ENCODE results near the gene SOX8. TPM values are rescaled to one million over a fixed set of nuclear protein-coding genes. Genes with fewer than 3 reads are reported as not detected.
"Not testable (repeated sequence)": the region's sequence is repeated elsewhere in the genome, so short reads cannot be mapped to it uniquely, and the experiment has no call there.

The SOX8 gene
- total RNA-seq, 5 donors from 2014 or later (not counting 1 experiment from before 2014, with no cell fraction given): 4.7 to 5.9 (median 5.1) TPM

- CTCF ChIA-PET; POLR2A ChIA-PET; H3K27me3 Mint-ChIP-seq; H3K9me3 ChIP-seq; H3K4me3 Mint-ChIP-seq; H3K4me1 ChIP-seq (ENCODE audit: control insufficient read depth in 1 of 2, extremely low read depth in 1 of 2, insufficient read depth in 2 of 2, low read length in 2 of 2); H3K4me3 ChIP-seq (ENCODE audit: control insufficient read depth in 1 of 2, extremely low read depth in 1 of 2, low read length in 1 of 2); DNase-seq; H3K27ac Mint-ChIP-seq; ATAC-seq (replicated peaks in 1 of 4); H3K9me3 Mint-ChIP-seq; H3K27ac ChIP-seq (ENCODE audit: low read length); H3K27me3 ChIP-seq (replicated peaks in 1 of 2; ENCODE audit: control insufficient read depth in 2 of 2, extremely low read depth in 1 of 2, insufficient read depth in 2 of 2, low read length in 1 of 2): not testable (repeated sequence)
- Mint-ChIP-seq H3K36me3 (peaks cover 36% of the 10 kb centered on the region), H3K4me1 (peaks cover 5 to 12% (median 10%) of the 10 kb centered on the region in 3 donors)
- 89% methylated on average over 26 of the region's 27 CpGs for WGBS (ENCODE audit: insufficient coverage)
- peaks cover 8 to 36% of the 10 kb centered on the region in 2 donors for H3K36me3 ChIP-seq (ENCODE audit: control insufficient read depth in 2 of 2, extremely low read depth in 1 of 2, insufficient read depth in 1 of 2, low read length in 1 of 2)
Measured at GRCh38 chr16:950733-951573, 30.6 kb upstream of the SOX8 start.

GRCh38 chr16:951660-952301 is 29.8 kb upstream of the SOX8 start:
- H3K4me3 ChIP-seq (ENCODE audit: control insufficient read depth in 1 of 2, extremely low read depth in 1 of 2, low read length in 1 of 2): no peak overlapping the region
- H3K27ac ChIP-seq (ENCODE audit: low read length): no peak overlapping the region
- no peak for DNase-seq
- H3K27me3 Mint-ChIP-seq: no peaks in the 10 kb centered on the region
- H3K4me3 Mint-ChIP-seq: no peak overlapping the region
- H3K4me1 ChIP-seq (ENCODE audit: control insufficient read depth in 1 of 2, extremely low read depth in 1 of 2, insufficient read depth in 2 of 2, low read length in 2 of 2): peaks cover 0 to 3% of the 10 kb centered on the region in 2 experiments
- H3K36me3 ChIP-seq (ENCODE audit: control insufficient read depth in 2 of 2, extremely low read depth in 1 of 2, insufficient read depth in 1 of 2, low read length in 1 of 2): peaks cover 8 to 28% of the 10 kb centered on the region in 2 donors
- ATAC-seq (replicated peaks in 1 of 4): no peak
- ChIA-PET CTCF (no interaction called here), POLR2A (no interaction called here)
- H3K9me3 Mint-ChIP-seq: no peaks in the 10 kb centered on the region
- WGBS (ENCODE audit: insufficient coverage): 88% methylated on average over 17 of the region's 22 CpGs
- peaks cover 5 to 12% (median 10%) of the 10 kb centered on the region in 3 donors for H3K4me1 Mint-ChIP-seq
- no peaks in the 10 kb centered on the region for H3K27me3 ChIP-seq (replicated peaks in 1 of 2; ENCODE audit: control insufficient read depth in 2 of 2, extremely low read depth in 1 of 2, insufficient read depth in 2 of 2, low read length in 1 of 2)
- peaks cover 32% of the 10 kb centered on the region for H3K36me3 Mint-ChIP-seq
- no peak overlapping the region for H3K27ac Mint-ChIP-seq
- H3K9me3 ChIP-seq: no peaks in the 10 kb centered on the region

GRCh38 chr16:952321-952720 is 29.2 kb upstream of the SOX8 start:
- peaks cover 0 to 3% of the 10 kb centered on the region in 2 experiments for H3K4me1 ChIP-seq (ENCODE audit: control insufficient read depth in 1 of 2, extremely low read depth in 1 of 2, insufficient read depth in 2 of 2, low read length in 2 of 2)
- no peak overlapping the region for H3K27ac ChIP-seq (ENCODE audit: low read length)
- H3K4me1 Mint-ChIP-seq: peaks cover 8 to 13% (median 12%) of the 10 kb centered on the region in 3 donors
- peaks cover 28% of the 10 kb centered on the region for H3K36me3 Mint-ChIP-seq
- POLR2A ChIA-PET: no interaction called here
- ATAC-seq (replicated peaks in 1 of 4): no peak
- no peak overlapping the region for H3K4me3 ChIP-seq (ENCODE audit: control insufficient read depth in 1 of 2, extremely low read depth in 1 of 2, low read length in 1 of 2)
- H3K36me3 ChIP-seq (ENCODE audit: control insufficient read depth in 2 of 2, extremely low read depth in 1 of 2, insufficient read depth in 1 of 2, low read length in 1 of 2): peaks cover 8 to 23% of the 10 kb centered on the region in 2 donors
- H3K27ac Mint-ChIP-seq: no peak overlapping the region
- H3K9me3 Mint-ChIP-seq: no peaks in the 10 kb centered on the region
- H3K9me3 ChIP-seq: no peaks in the 10 kb centered on the region
- H3K27me3 Mint-ChIP-seq: no peaks in the 10 kb centered on the region
- WGBS (ENCODE audit: insufficient coverage): 94% methylated on average over 12 of the region's 12 CpGs
- H3K4me3 Mint-ChIP-seq: no peak overlapping the region
- CTCF ChIA-PET: no interaction called here
- no peak for DNase-seq
- no peaks in the 10 kb centered on the region for H3K27me3 ChIP-seq (replicated peaks in 1 of 2; ENCODE audit: control insufficient read depth in 2 of 2, extremely low read depth in 1 of 2, insufficient read depth in 2 of 2, low read length in 1 of 2)

GRCh38 chr16:953818-954217 is 27.8 kb upstream of the SOX8 start:
- H3K4me3 ChIP-seq (ENCODE audit: control insufficient read depth in 1 of 2, extremely low read depth in 1 of 2, low read length in 1 of 2); H3K9me3 ChIP-seq; DNase-seq; H3K27ac ChIP-seq (ENCODE audit: low read length); H3K27me3 ChIP-seq (replicated peaks in 1 of 2; ENCODE audit: control insufficient read depth in 2 of 2, extremely low read depth in 1 of 2, insufficient read depth in 2 of 2, low read length in 1 of 2); H3K27me3 Mint-ChIP-seq; H3K27ac Mint-ChIP-seq; H3K9me3 Mint-ChIP-seq; H3K4me3 Mint-ChIP-seq; CTCF ChIA-PET; ATAC-seq (replicated peaks in 1 of 4); H3K4me1 ChIP-seq (ENCODE audit: control insufficient read depth in 1 of 2, extremely low read depth in 1 of 2, insufficient read depth in 2 of 2, low read length in 2 of 2); POLR2A ChIA-PET: not testable (repeated sequence)
- H3K36me3 Mint-ChIP-seq: peaks cover 21% of the 10 kb centered on the region
- peaks cover 8 to 20% of the 10 kb centered on the region in 2 donors for H3K36me3 ChIP-seq (ENCODE audit: control insufficient read depth in 2 of 2, extremely low read depth in 1 of 2, insufficient read depth in 1 of 2, low read length in 1 of 2)
- WGBS (ENCODE audit: insufficient coverage): 87% methylated on average over 2 of the region's 7 CpGs
- H3K4me1 Mint-ChIP-seq: peaks cover 13 to 16% (median 15%) of the 10 kb centered on the region in 3 donors

- H3K27me3 Mint-ChIP-seq, POLR2A ChIA-PET: not testable (repeated sequence)
Measured at GRCh38 chr16:955766-956165, 25.8 kb upstream of the SOX8 start.

GRCh38 chr16:959232-960040 is 22.1 kb upstream of the SOX8 start:
- ChIA-PET CTCF (no interaction called here), POLR2A (no interaction called here)
- Mint-ChIP-seq H3K4me3 (no peak overlapping the region), H3K36me3 (peaks cover 4% of the 10 kb centered on the region), H3K9me3 (no peaks in the 10 kb centered on the region), H3K27me3 (no peaks in the 10 kb centered on the region), H3K27ac (no peak overlapping the region), H3K4me1 (peaks cover 32 to 41% (median 37%) of the 10 kb centered on the region in 3 donors)
- Histone ChIP-seq H3K9me3 (no peaks in the 10 kb centered on the region), H3K4me3 (ENCODE audit: control insufficient read depth in 1 of 2, extremely low read depth in 1 of 2, low read length in 1 of 2) (no peak overlapping the region), H3K36me3 (ENCODE audit: control insufficient read depth in 2 of 2, extremely low read depth in 1 of 2, insufficient read depth in 1 of 2, low read length in 1 of 2) (peaks cover 0 to under 1% of the 10 kb centered on the region in 2 donors), H3K27me3 (replicated peaks in 1 of 2; ENCODE audit: control insufficient read depth in 2 of 2, extremely low read depth in 1 of 2, insufficient read depth in 2 of 2, low read length in 1 of 2) (no peaks in the 10 kb centered on the region), H3K27ac (ENCODE audit: low read length) (no peak overlapping the region), H3K4me1 (ENCODE audit: control insufficient read depth in 1 of 2, extremely low read depth in 1 of 2, insufficient read depth in 2 of 2, low read length in 2 of 2) (peaks cover 3 to 23% of the 10 kb centered on the region in 2 experiments)
- 95% methylated on average over 22 of the region's 24 CpGs for WGBS (ENCODE audit: insufficient coverage)
- no peak for ATAC-seq (replicated peaks in 1 of 4)
- no peak for DNase-seq

More at GRCh38 chr16:955766-956165, 25.8 kb upstream of the SOX8 start:
- H3K4me3 ChIP-seq (ENCODE audit: control insufficient read depth in 1 of 2, extremely low read depth in 1 of 2, low read length in 1 of 2); H3K9me3 ChIP-seq; ATAC-seq (replicated peaks in 1 of 4); H3K4me3 Mint-ChIP-seq; H3K27me3 ChIP-seq (replicated peaks in 1 of 2; ENCODE audit: control insufficient read depth in 2 of 2, extremely low read depth in 1 of 2, insufficient read depth in 2 of 2, low read length in 1 of 2); CTCF ChIA-PET; H3K27ac ChIP-seq (ENCODE audit: low read length); H3K9me3 Mint-ChIP-seq; H3K4me1 ChIP-seq (ENCODE audit: control insufficient read depth in 1 of 2, extremely low read depth in 1 of 2, insufficient read depth in 2 of 2, low read length in 2 of 2); DNase-seq; H3K27ac Mint-ChIP-seq: not testable (repeated sequence)
- 93% methylated on average over 15 of the region's 27 CpGs for WGBS (ENCODE audit: insufficient coverage)
- peaks cover 8 to 20% of the 10 kb centered on the region in 2 donors for H3K36me3 ChIP-seq (ENCODE audit: control insufficient read depth in 2 of 2, extremely low read depth in 1 of 2, insufficient read depth in 1 of 2, low read length in 1 of 2)
- peaks cover 21% of the 10 kb centered on the region for H3K36me3 Mint-ChIP-seq
- H3K4me1 Mint-ChIP-seq: peaks cover 22 to 26% (median 24%) of the 10 kb centered on the region in 3 donors

Data from T-cell (primary cell).